ENCODE measurements around the gene TATDN3.
"Not testable (repeated sequence)": the region's sequence is repeated elsewhere in the genome, so short reads cannot be mapped to it uniquely, and the experiment has no call there.

Gene TATDN3

DNA sequence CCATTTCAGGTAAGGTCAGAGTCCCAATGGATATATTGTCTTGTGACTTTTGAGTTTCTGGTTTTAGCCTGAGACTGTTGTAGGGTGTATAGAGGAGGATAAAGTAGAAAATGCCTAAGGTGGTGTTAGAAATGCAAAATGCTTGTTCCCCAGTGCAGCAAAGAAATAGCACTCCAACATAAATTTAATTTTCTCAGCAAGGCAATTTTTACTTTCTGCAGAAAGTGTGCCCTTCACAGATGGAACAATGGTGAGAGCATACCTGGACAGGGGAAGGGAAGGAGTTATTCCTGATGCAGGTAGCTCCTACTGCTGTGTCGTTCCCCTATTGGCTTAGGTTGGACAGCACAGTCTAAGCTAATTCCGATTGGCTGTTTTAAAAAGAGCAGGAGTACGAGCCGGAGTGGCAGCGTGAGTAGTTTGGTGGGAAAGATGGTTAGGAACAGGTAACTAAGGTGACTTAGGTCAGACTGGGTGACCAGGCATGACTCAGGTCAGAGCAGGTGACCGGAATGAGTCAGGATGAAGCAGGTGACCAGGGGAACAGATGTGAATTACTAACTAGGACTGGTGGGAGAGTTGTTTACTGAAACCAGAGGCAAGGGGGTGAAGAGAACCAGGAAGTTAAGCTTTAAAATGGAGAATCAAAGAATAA, 34.2 kb downstream of the TATDN3 start:
- Mint-ChIP-seq H3K27ac (no peak overlapping the region), H3K36me3 (ENCODE audit: low read depth) (peaks cover 10% of the 10 kb centered on the region), H3K4me3 (no peak overlapping the region), H3K4me1 (ENCODE audit: low read depth) (no peaks in the 10 kb centered on the region), H3K9me3 (peaks cover 40% of the 10 kb centered on the region), H3K27me3 (peaks cover 4% of the 10 kb centered on the region)
- intact Hi-C loops (cut with micrococcal nuclease) = no loop called here

DNA sequence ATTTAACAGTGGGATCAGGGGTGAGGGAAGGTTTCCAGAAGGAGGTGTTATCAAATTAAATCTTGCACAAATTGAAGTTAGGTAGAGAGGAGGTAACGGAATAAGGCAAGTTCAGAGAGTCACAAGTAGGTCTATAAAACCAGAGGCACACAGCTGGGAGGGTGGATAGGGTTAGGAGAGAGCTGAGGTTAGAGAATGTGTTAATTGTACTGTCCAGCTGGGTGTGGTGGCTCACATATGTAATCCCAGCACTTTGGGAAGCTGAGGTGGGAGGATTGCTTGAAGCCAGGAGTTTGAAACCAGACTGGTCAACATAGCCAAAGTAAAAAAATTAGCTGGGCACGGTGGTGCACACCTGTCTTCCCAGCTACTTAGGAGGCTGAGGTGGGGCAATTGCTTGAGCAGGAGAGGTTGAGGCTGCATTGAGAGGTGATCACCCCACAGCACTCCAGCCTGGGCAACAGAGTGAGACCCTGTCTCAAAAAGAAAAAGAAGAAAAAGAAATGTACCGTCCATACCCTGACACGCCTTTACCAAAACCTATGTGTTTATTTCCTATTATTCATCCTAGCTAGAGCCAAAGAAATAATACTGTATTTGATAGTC, 35.6 kb downstream of the TATDN3 start:
- H3K27ac Mint-ChIP-seq = no peak overlapping the region
- peaks cover 40% of the 10 kb centered on the region for H3K9me3 Mint-ChIP-seq
- H3K27me3 Mint-ChIP-seq = peaks cover 4% of the 10 kb centered on the region
- no peak overlapping the region for H3K4me3 Mint-ChIP-seq
- H3K4me1 Mint-ChIP-seq (ENCODE audit: low read depth) = peaks cover 9% of the 10 kb centered on the region
- intact Hi-C loops (cut with micrococcal nuclease) = no loop called here
- peaks cover 10% of the 10 kb centered on the region for H3K36me3 Mint-ChIP-seq (ENCODE audit: low read depth)

DNA sequence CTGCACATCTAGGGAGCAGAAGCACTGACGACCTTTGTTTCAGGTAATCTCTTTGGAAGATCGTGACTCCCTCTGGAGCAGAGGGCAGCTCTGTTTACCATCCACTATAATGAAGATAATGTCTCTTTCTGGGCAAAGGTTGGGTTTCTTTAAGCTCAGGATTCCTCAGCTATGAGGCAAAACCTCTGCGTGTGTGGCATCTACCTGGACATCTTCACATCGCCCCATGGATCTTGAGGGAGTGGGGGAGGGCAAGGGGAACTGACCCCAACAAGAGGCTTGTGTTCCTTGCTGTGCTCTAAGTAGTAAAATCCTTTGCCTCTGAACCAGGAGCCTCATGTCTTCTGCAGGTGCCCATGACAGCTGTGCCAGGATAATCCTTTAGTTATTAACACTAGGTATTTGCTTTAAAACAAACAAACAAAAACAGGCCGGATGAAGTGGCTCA, 36.2 kb downstream of the TATDN3 start:
- peaks cover 9% of the 10 kb centered on the region for H3K4me1 Mint-ChIP-seq (ENCODE audit: low read depth)
- no peak overlapping the region for H3K27ac Mint-ChIP-seq
- H3K27me3 Mint-ChIP-seq = peaks cover 4% of the 10 kb centered on the region

DNA sequence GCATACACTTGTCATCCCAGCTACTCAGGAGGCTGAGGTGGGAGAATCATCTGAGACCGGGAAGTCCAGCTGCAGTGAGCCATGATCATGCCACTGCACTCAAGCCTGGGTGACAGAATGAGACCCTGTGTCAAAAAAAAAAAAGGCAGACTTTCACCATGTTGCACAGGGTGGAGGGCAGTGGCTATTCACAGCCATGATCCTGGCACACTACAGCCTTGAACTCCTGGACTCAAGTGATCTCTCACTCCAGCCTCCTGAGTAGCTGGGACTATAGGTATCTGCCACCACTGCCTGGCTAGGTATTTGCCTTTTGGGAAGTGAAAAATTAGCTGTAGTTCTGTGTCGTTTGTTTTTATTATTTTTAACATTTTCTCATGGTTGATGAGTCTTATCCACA, 36.7 kb downstream of the TATDN3 start:
- Mint-ChIP-seq H3K4me1 (ENCODE audit: low read depth) (peaks cover 9% of the 10 kb centered on the region), H3K36me3 (ENCODE audit: low read depth) (peaks cover 10% of the 10 kb centered on the region), H3K9me3 (peaks cover 40% of the 10 kb centered on the region), H3K27ac (no peak overlapping the region), H3K27me3 (peaks cover 4% of the 10 kb centered on the region), H3K4me3 (no peak overlapping the region)
- intact Hi-C loops (cut with micrococcal nuclease) = no loop called here

More for the DNA sequence above, 36.2 kb downstream of the TATDN3 start:
- intact Hi-C loops (cut with micrococcal nuclease) = no loop called here
- Mint-ChIP-seq H3K4me3 (no peak overlapping the region), H3K9me3 (peaks cover 40% of the 10 kb centered on the region), H3K36me3 (ENCODE audit: low read depth) (peaks cover 10% of the 10 kb centered on the region)

DNA sequence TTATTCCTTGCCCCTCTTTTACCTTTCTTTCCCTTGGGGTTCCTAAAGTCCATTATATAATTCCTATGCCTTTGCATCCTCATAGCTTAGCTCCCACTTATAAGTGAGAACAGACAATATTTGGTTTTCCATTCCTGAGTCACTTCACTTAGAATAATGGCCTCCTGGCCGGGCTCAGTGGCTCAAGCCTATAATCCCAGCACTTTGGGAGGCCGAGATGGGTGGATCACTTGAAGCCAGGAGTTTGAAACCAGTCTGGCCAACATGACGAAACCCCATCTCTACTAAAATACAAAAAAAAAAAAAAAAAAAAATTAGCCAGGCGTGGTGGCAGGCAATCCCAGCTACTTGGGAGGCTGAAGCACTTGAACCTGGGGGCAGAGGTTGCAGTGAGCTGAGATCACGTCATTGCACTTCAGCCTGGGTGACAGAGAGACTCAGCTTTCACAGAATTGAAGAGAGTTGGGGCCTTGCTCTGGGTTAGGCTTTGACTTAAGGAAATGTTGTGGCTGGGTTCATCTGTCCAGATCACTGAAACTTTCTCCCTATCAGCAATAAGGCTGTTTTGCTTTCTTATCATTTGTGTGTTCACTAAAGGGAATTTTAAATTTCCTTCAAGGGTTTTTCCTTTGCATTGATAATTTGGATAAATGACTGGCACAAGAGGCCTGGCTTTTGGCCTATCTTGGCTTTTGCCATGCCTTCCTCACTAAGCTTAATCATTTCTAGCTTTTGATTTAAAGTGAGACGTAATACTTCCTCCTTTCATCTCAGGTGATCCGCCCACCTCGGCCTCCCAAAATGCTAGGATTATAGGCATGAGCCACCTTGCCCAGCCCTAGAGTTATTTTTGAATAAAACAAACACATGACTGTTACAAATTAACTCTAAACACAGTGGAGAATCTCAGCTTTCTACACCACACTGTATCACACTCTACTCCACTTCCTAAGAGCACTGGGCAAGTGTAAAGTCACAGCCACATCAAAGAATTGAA, 41.8 kb downstream of the TATDN3 start:
- H3K4me1 Mint-ChIP-seq (ENCODE audit: low read depth); H3K4me3 Mint-ChIP-seq; H3K9me3 Mint-ChIP-seq; H3K36me3 Mint-ChIP-seq (ENCODE audit: low read depth); intact Hi-C loops (cut with micrococcal nuclease); H3K27ac Mint-ChIP-seq; H3K27me3 Mint-ChIP-seq: not testable (repeated sequence)

DNA sequence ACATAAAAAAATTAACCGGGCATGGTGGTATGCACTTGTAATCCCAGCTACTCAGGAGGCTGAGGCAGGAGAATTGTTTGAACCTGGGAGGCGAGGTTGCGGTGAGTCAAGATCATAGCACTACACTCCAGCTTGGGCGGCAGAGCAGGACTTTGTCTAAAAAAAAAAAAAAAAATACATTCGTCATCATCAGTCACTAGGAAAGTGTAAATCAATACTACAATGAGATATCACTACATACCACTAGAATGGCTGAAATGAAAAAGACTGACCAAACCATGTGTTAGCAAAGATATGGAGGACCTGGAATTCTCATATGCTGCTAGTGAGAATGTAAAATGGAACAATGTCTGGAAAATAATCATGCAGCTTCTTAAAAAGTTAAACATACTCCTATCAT, 46.5 kb downstream of the TATDN3 start:
- H3K4me1 Mint-ChIP-seq (ENCODE audit: low read depth) = no peaks in the 10 kb centered on the region
- H3K4me3 Mint-ChIP-seq = no peak overlapping the region
- no peaks in the 10 kb centered on the region for H3K36me3 Mint-ChIP-seq (ENCODE audit: low read depth)
- H3K9me3 Mint-ChIP-seq = no peaks in the 10 kb centered on the region
- H3K27me3 Mint-ChIP-seq = peaks cover 2% of the 10 kb centered on the region
- intact Hi-C loops (cut with micrococcal nuclease) = no loop called here
- no peak overlapping the region for H3K27ac Mint-ChIP-seq

DNA sequence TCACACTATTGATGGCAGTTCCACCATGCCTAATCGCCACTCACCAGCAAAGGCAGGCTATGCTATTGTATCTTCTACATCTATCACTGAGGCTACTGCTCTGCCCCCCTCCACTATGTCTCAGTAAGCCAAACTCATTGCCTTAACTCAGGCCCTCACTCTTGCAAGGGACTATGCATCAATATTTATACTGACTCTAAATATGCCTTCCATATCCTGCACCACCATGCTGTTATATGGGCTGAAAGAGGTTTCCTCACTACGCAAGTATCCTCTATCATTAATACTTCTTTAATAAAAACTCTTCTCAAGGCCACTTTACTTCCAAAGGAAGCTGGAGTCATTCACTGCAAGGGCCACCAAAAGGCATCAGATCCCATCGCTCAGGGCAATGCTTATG, 52.8 kb downstream of the TATDN3 start:
- H3K27me3 Mint-ChIP-seq; intact Hi-C loops (cut with micrococcal nuclease); H3K4me3 Mint-ChIP-seq; H3K27ac Mint-ChIP-seq; H3K9me3 Mint-ChIP-seq; H3K4me1 Mint-ChIP-seq (ENCODE audit: low read depth); H3K36me3 Mint-ChIP-seq (ENCODE audit: low read depth): not testable (repeated sequence)

DNA sequence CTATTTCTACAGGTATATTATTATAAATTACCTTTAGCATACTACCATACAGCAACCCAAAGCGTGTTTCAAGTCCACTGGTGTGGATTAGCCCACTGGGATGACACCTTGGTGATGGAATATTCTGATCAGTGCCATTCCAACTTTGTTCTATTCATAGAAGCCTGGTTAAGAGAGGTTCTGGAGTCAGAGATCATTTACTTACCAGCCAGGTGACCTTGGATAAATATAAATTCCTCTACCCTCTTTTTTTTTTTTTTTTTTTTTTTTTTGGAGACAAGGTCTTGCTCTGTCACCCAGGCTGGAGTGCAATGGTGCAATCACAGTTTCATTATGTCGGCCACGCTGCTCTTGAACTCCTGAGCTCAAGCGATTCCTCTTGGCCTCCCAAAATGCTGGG, 55.9 kb downstream of the TATDN3 start, which contains the start of gene SPATA45:
Gene SPATA45 (minus strand): TSS at position 101 of the 400 bp plus-strand sequence. CDS start 11,500 bp downstream, outside the sequence.
- H3K27ac Mint-ChIP-seq = no peak within 1 kb of the TSS
- H3K27me3 Mint-ChIP-seq = no peaks in the 10 kb centered on the region
- no peak within 1 kb of the TSS for H3K4me3 Mint-ChIP-seq
- peaks cover 7% of the 10 kb centered on the region for H3K36me3 Mint-ChIP-seq (ENCODE audit: low read depth)
- H3K4me1 Mint-ChIP-seq (ENCODE audit: low read depth) = no peaks in the 10 kb centered on the region
- intact Hi-C loops (cut with micrococcal nuclease) = no loop called here
- no peaks in the 10 kb centered on the region for H3K9me3 Mint-ChIP-seq

DNA sequence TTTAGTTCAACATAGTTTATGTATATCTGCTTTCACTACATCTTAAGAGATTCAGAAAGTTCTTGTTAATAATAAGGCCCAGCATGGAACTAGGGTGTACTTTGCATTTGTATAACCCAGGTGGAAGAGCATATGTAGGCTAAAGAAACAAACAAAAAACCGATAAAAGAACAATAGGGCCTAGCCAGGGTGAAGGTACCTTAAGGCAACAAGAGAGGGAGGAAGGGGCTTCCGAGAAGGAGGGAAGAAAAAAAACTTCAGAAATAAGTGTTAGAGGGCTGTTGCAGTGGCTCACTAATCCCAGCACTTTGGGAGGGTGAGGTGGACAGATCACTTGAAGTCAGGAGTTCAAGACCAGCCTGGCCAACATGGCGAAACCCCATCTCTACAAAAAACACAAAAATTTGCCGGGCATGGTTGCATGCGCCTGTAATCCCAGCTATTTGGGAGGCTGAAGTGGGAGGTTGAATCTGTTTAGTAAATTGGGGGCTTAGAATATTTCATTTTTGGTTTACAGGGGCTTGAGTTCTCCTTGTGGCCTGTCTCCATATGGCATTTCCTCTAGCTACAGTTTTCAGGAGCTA, 60.5 kb downstream of the TATDN3 start:
- H3K4me3 Mint-ChIP-seq = no peak overlapping the region
- intact Hi-C loops (cut with micrococcal nuclease) = no loop called here
- no peak overlapping the region for H3K27ac Mint-ChIP-seq
- H3K36me3 Mint-ChIP-seq (ENCODE audit: low read depth) = peaks cover 24% of the 10 kb centered on the region
- peaks cover 14% of the 10 kb centered on the region for H3K4me1 Mint-ChIP-seq (ENCODE audit: low read depth)
- H3K9me3 Mint-ChIP-seq = no peaks in the 10 kb centered on the region
- no peaks in the 10 kb centered on the region for H3K27me3 Mint-ChIP-seq

DNA sequence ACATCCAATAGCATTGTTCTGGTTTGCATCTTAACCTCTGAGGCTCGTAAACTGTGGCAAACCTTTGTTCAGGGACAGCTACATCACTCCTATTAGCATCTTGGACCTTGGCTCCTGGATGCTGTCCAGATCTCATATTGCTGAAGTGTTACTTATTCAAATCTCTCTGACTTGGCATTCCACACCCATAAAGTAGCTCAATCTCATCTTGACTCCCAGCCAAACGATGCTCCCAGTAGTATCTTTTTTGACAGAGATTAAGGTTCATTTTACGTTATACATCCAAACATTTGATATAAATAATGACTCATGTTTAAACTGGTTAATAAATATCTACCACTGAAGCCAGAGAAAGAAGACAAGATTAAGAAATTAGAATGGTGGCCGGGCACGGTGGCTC, 62.0 kb downstream of the TATDN3 start:
- H3K4me1 Mint-ChIP-seq (ENCODE audit: low read depth) = peaks cover 14% of the 10 kb centered on the region
- H3K4me3 Mint-ChIP-seq = no peak overlapping the region
- no peaks in the 10 kb centered on the region for H3K27me3 Mint-ChIP-seq
- no peak overlapping the region for H3K27ac Mint-ChIP-seq
- H3K9me3 Mint-ChIP-seq = no peaks in the 10 kb centered on the region
- H3K36me3 Mint-ChIP-seq (ENCODE audit: low read depth) = peaks cover 31% of the 10 kb centered on the region
- intact Hi-C loops (cut with micrococcal nuclease) = no loop called here

DNA sequence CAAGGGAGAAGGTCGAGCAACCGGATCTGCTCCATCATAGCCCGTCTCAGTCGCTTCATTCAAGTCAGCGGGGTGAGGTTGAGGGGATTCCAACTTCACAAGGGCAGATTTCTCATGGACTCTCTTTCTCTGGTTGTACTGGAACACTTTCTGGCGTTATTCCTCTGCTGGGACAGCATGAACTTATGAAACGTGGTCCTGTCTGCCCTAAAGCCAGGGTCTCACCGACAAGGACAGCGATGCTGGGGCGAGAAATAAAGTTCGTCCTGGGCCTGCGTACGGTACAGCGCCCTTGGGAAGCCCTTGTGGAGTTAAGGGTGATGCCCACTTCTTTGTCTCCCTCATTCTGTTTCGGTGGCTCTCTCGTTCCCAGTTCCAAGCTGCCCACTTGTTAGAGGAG, 65.1 kb downstream of the TATDN3 start:
- Mint-ChIP-seq H3K27ac (peak overlapping the region; percentile 96), H3K27me3 (no peaks in the 10 kb centered on the region), H3K4me3 (peak overlapping the region; percentile 99), H3K4me1 (ENCODE audit: low read depth) (peaks cover 14% of the 10 kb centered on the region), H3K36me3 (ENCODE audit: low read depth) (peaks cover 31% of the 10 kb centered on the region), H3K9me3 (no peaks in the 10 kb centered on the region)
- intact Hi-C loops (cut with micrococcal nuclease) = no loop called here

DNA sequence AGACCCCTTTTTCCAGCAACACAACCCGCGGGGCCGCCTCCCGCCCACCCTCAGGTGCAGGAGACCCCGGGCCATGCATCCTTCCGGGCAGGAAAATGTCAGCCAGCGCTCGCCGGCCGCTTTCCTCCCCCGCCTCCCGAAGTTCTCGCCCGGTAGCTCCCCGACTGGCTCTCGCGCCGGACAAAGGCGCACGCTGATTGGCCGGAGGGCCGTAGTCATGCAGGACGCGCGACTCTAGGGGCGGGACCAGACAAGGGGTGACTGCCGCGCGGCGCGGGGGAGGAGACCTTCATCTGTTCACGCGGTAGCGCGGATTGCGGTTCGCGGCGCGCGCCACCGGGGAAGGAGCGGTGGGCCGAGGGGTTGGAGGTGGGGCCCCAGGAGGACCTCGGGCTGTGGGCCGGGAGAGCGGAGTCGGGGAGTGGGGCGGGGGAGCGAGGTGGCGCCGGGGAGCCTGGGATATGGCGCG, 66.3 kb downstream of the TATDN3 start, which contains the start of gene FLVCR1:
Gene FLVCR1 (plus strand): TSS at position 284 of the 469 bp plus-strand sequence. CDS start 178 bp downstream, at position 462.
- Mint-ChIP-seq H3K36me3 (ENCODE audit: low read depth) (peaks cover 22% of the 10 kb centered on the region), H3K27ac (peak within 1 kb of the TSS; percentile 96), H3K9me3 (no peaks in the 10 kb centered on the region), H3K4me3 (peak within 1 kb of the TSS; percentile 99), H3K27me3 (no peaks in the 10 kb centered on the region), H3K4me1 (ENCODE audit: low read depth) (peaks cover 17% of the 10 kb centered on the region)
- intact Hi-C loops (cut with micrococcal nuclease) = loop anchor here (1.0 kb wide), 1 partner anchor 157 kb away; the partner anchor contains the start of gene ANGEL2

DNA sequence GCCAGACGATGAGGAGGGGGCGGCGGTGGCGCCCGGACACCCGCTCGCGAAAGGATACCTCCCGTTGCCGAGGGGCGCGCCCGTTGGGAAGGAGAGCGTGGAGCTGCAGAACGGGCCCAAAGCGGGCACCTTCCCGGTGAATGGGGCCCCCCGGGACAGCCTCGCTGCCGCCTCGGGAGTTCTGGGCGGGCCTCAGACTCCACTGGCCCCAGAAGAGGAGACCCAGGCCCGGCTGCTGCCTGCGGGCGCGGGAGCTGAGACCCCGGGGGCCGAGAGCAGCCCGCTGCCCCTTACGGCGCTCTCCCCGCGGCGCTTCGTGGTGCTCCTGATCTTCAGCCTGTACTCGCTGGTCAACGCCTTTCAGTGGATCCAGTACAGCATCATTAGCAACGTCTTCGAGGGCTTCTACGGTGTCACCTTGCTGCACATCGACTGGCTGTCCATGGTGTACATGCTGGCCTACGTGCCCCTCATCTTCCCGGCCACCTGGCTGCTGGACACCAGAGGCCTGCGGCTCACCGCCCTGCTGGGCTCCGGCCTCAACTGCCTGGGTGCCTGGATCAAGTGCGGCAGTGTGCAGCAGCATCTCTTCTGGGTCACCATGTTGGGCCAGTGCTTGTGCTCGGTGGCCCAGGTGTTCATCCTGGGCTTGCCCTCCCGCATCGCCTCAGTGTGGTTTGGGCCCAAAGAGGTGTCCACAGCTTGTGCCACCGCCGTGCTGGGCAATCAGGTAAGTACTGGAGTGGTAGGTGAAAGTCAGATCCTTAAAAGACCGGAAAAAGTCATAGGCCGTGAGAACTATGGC, 67.0 kb downstream of the TATDN3 start:
- peak overlapping the region; percentile 96 for H3K27ac Mint-ChIP-seq
- H3K9me3 Mint-ChIP-seq = no peaks in the 10 kb centered on the region

More for the DNA sequence above, 67.0 kb downstream of the TATDN3 start:
- intact Hi-C loops (cut with micrococcal nuclease) = loop anchor here (1.0 kb wide), 1 partner anchor 157 kb away; the partner anchor contains the start of gene ANGEL2
- peaks cover 19% of the 10 kb centered on the region for H3K4me1 Mint-ChIP-seq (ENCODE audit: low read depth)
- H3K36me3 Mint-ChIP-seq (ENCODE audit: low read depth) = peaks cover 20% of the 10 kb centered on the region
- peak overlapping the region; percentile 99 for H3K4me3 Mint-ChIP-seq
- no peaks in the 10 kb centered on the region for H3K27me3 Mint-ChIP-seq

Measured in dendritic cell treated with granulocyte-macrophage colony-stimulating factor and Interleukin-4, amounts not matched to agents 40 ng/mL and 50 ng/mL, for 4 days (primary cell).